Gastroesophageal sphincter (tissue), 4 donors: ENCODE results near the gene CELF2. TPM values are rescaled to one million over a fixed set of nuclear protein-coding genes. Genes with fewer than 3 reads are reported as not detected.

Experiments
- ATAC-seq: fragments of 150-250 bp; one replicate; pipeline ENCODE4 v1.9.1; 2016; ENCODE audit warnings: mild to moderate bottlenecking, moderate library complexity
- H3K27ac ChIP-seq, 4 donors: fragments of 200-600 bp; sonication (generic) in 3 of 4; 1 replicate in 3 of 4; 2 replicates in 1 of 4; pipeline ENCODE4 v1.5.1; 2016 to 2019
- H3K27me3 ChIP-seq: fragments of 200-600 bp; sonication (generic); one replicate; pipeline ENCODE4 v1.5.1; 2019
- H3K36me3 ChIP-seq, 2 donors: fragments of 200-600 bp; sonication (generic); one replicate each; pipeline ENCODE4 v1.5.1; 2019; ENCODE audit warnings: control low read depth in 1 of 2
- H3K4me1 ChIP-seq, 3 donors: fragments of 200-600 bp; sonication (generic); 1 replicate in 2 of 3; 2 replicates in 1 of 3; pipeline ENCODE4 v1.5.1; 2016 to 2019; ENCODE audit warnings: control low read depth in 2 of 3
- H3K4me3 ChIP-seq, 2 donors: fragments of 200-600 bp; sonication (generic); one replicate each; pipeline ENCODE4 v1.5.1; 2019; ENCODE audit warnings: mild to moderate bottlenecking in 1 of 2, moderate library complexity in 1 of 2
- H3K9me3 ChIP-seq, 3 donors: fragments of 200-600 bp; sonication (generic); one replicate each; pipeline ENCODE4 v1.5.1; 2017 to 2019; ENCODE audit warnings: control low read depth in 2 of 3
- EP300 ChIP-seq: sonication (generic); formaldehyde crosslinking; IDR thresholded peaks from one replicate; pipeline ENCODE4 v1.6.1; 2017; ENCODE audit warnings: antibody characterized with exemption, mild to moderate bottlenecking
- POLR2A ChIP-seq, 2 donors: fragments of 450-650 bp; IDR thresholded peaks; one replicate each; pipeline ENCODE4 v1.6.1; 2017; ENCODE audit warnings: antibody characterized with exemption in 2 of 2, mild to moderate bottlenecking in 2 of 2, moderate library complexity in 1 of 2
- POLR2AphosphoS5 ChIP-seq: sonication (generic); formaldehyde crosslinking; IDR thresholded peaks from one replicate; pipeline ENCODE4 v1.6.1; 2017; ENCODE audit warnings: antibody characterized with exemption
- WGBS, 2 donors: methylation state at CpG; one replicate each; pipeline ENCODE4 v1.1.5; 2018; ENCODE audit warnings: low coverage in 1 of 2; 5-methylcytosine and 5-hydroxymethylcytosine counted together
- total RNA-seq, 4 donors: library from RNA; depleted of rRNA; stranded (reverse); fragments of >200 nt; gene quantifications; one replicate each; pipeline ENCODE4 v1.1.0, GENCODE V29; 2016
- TF ChIP-seq, protein P1 (sequence below), 4 experiments: fragments of 200-600 bp in 2 of 4; fragments of 450-650 bp in 2 of 4; sonication (generic) in 1 of 4; IDR thresholded peaks; one replicate each; pipeline ENCODE4 v1.5.1; 2017 to 2019; ENCODE audit warnings: antibody characterized with exemption in 4 of 4, mild to moderate bottlenecking in 2 of 4, moderate library complexity in 2 of 4

Gene CELF2
- total RNA-seq, 4 donors from 2014 or later, result 82.4 to 122 (median 110) TPM

DNA sequence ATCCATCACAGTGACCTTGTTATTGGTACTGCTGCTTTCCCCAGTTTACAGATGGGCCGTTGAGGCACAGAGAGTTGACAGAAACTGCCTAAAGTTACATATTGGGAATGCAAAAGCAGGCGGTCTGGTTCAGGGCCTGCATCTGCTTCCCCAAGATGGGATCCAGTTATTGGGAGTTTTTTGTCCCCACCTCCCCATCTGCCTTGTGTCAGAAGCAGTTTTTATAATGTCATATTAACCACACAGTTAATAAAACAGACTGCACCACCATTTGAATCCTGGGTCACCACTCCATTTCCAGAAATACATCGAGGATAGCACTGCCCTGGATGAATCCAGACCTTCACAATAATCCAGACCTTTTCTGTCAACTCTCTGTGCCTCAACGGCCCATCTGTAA lies 67.9 kb downstream of the CELF2 start:
- peak overlapping the region in 1 of 4 donors; percentile 3 for H3K27ac ChIP-seq
- ATAC-seq, result no peak
- H3K4me3 ChIP-seq, result no peak overlapping the region
- peaks cover 4 to 45% (median 21%) of the 10 kb centered on the region in 3 donors for H3K4me1 ChIP-seq
- no peak for TF ChIP-seq EP300
- no peaks in the 10 kb centered on the region for H3K27me3 ChIP-seq
- 76 to 100% methylated on average over 2 to 4 of the region's 4 CpGs for WGBS, 2 donors
- no peaks in the 10 kb centered on the region for H3K9me3 ChIP-seq
- H3K36me3 ChIP-seq, result no peaks in the 10 kb centered on the region

DNA sequence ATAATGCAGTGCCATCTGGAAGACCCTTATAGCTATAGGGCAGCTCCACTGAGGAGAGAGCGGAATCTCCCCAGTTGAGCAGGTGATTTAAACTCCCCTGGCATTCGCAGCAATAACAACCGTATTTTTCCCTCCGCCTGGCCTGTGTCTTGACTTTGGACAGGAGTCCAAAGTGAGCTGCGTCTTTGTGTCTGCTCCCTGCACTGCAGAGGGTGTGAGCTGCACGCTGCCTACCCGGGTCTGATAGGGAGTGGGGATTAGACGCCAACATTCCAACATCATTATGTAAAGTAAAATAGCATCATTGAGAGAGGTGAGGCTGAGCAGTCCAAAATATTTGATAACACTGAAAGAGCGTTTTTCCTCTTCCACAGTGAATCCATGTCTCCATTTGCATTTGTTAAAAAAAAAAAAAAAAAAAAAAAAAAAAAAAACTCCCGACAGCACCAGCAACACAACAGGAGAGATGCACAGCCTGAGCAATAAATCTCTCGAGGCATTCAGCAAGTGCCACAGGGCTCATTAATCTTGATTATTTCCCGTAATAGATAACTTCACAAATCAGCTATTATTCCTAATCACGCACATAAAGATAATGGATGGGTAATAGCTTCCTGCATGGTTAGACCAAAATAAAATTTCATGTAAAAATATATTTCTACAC lies 68.6 kb downstream of the CELF2 start:
- Histone ChIP-seq H3K27me3 (no peaks in the 10 kb centered on the region), H3K36me3 (no peaks in the 10 kb centered on the region), H3K9me3 (no peaks in the 10 kb centered on the region), H3K27ac (no peak overlapping the region), H3K4me3 (no peak overlapping the region), H3K4me1 (peaks cover 4 to 39% (median 21%) of the 10 kb centered on the region in 3 donors)
- ATAC-seq, result peak; percentile 66
- TF ChIP-seq, protein P1, sequence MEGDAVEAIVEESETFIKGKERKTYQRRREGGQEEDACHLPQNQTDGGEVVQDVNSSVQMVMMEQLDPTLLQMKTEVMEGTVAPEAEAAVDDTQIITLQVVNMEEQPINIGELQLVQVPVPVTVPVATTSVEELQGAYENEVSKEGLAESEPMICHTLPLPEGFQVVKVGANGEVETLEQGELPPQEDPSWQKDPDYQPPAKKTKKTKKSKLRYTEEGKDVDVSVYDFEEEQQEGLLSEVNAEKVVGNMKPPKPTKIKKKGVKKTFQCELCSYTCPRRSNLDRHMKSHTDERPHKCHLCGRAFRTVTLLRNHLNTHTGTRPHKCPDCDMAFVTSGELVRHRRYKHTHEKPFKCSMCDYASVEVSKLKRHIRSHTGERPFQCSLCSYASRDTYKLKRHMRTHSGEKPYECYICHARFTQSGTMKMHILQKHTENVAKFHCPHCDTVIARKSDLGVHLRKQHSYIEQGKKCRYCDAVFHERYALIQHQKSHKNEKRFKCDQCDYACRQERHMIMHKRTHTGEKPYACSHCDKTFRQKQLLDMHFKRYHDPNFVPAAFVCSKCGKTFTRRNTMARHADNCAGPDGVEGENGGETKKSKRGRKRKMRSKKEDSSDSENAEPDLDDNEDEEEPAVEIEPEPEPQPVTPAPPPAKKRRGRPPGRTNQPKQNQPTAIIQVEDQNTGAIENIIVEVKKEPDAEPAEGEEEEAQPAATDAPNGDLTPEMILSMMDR (IDR thresholded peaks at IDR 0.05), result no peak
- TF ChIP-seq POLR2AphosphoS5 (no peak), EP300 (no peak), POLR2A (IDR thresholded peaks at IDR 0.05) (no peak)
- WGBS, 2 donors, result 23 to 43% methylated on average over 8 to 10 of the region's 13 CpGs

DNA sequence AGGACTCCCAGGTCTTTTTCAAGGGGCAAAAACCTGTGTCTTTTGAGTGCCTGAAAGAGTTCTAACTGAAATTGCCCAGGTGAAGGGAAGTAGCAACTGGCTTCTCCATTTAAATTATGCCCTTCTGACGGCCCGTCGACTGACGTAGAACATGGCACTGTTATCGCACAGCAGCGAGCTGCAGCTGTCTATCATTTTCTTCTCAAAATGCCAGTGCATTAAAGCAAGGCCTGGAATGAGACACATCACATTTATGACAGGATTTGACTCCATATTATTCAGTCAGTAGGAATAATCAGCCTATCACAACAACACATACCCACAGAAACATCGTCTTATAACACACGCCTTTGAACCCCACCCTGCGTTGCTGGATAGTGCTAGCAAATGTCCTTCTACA lies 69.7 kb downstream of the CELF2 start:
- Histone ChIP-seq H3K36me3 (no peaks in the 10 kb centered on the region), H3K4me1 (peaks cover 4 to 28% (median 14%) of the 10 kb centered on the region in 3 donors), H3K27ac (no peak overlapping the region), H3K27me3 (no peaks in the 10 kb centered on the region), H3K9me3 (no peaks in the 10 kb centered on the region), H3K4me3 (no peak overlapping the region)
- no peak for TF ChIP-seq EP300
- TF ChIP-seq, protein P1 (IDR thresholded peaks at IDR 0.05), result no peak
- no peak for TF ChIP-seq POLR2AphosphoS5
- no peak for TF ChIP-seq POLR2A (IDR thresholded peaks at IDR 0.05)
- 97 to 99% methylated on average over 9 of the region's 9 CpGs for WGBS, 2 donors
- no peak for ATAC-seq

DNA sequence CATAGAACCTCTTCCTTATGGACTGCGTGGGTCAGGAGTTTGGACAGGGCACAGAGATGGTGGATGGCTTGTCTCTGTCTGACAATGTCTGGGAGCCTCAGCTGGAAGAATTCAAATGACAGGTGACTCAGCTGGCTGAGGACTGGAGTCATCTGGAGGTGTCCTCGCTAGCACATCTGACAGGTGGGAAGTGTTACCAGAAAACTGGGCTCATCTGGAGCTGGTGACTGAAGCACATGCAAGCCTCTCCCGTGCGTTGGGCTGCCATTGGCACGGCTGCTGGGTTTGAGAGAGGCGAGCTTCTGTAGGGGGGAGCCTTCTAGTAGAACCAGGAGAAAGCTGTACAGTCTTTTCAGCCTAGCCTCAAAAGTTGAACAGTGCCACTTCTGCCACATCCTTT lies 71.0 kb downstream of the CELF2 start:
- Histone ChIP-seq H3K4me1 (peaks cover 4 to 19% (median 7%) of the 10 kb centered on the region in 3 donors), H3K27ac (no peak overlapping the region), H3K4me3 (no peak overlapping the region), H3K36me3 (no peaks in the 10 kb centered on the region), H3K9me3 (no peaks in the 10 kb centered on the region), H3K27me3 (no peaks in the 10 kb centered on the region)
- 83% methylated on average over 6 of the region's 6 CpGs; no CpG with 5 or more reads in 1 of the 2 donors for WGBS, 2 donors
- no peak for TF ChIP-seq POLR2AphosphoS5
- TF ChIP-seq, protein P1 (IDR thresholded peaks at IDR 0.05), result no peak
- TF ChIP-seq EP300, result no peak
- no peak for TF ChIP-seq POLR2A (IDR thresholded peaks at IDR 0.05)
- ATAC-seq, result no peak

DNA sequence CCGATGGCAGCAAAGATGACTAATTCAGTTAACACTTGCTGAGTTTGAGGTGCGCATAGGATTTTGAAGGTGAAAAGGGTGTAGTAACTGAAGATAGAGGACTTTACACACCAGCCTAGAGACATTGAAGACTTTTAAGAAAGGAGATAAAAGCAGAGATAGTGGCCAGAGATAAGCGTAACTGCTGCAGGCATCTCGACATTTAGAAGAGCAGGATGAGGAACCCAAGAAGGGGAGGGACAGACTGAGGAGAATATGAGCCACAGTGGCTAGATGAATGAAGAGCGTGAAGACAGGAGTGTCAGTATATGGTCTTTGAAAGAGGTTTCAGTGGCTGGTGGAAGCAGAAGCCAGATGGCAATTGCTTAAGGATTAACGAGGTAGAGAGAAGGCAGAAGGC lies 71.6 kb downstream of the CELF2 start:
- no peaks in the 10 kb centered on the region for H3K36me3 ChIP-seq
- no peaks in the 10 kb centered on the region for H3K27me3 ChIP-seq
- WGBS, 2 donors, result 90 to 94% methylated on average over 6 of the region's 6 CpGs
- TF ChIP-seq POLR2A (IDR thresholded peaks at IDR 0.05) (no peak), EP300 (no peak), POLR2AphosphoS5 (no peak)
- TF ChIP-seq, protein P1 (IDR thresholded peaks at IDR 0.05), result no peak
- no peak overlapping the region for H3K4me3 ChIP-seq
- peaks cover 4 to 19% (median 7%) of the 10 kb centered on the region in 3 donors for H3K4me1 ChIP-seq
- H3K9me3 ChIP-seq, result no peaks in the 10 kb centered on the region
- ATAC-seq, result no peak
- H3K27ac ChIP-seq, result no peak overlapping the region
